AG04450 (cell line): ENCODE data around the gene SMAP1. TPM values are rescaled to one million over a fixed set of nuclear protein-coding genes. Genes with fewer than 3 reads are reported as not detected.

Experiments
- CTCF ChIA-PET: fragments of 300-600, 350-600 bp; formaldehyde crosslinking; extraction: SDS; loops from one replicate; lab custom pipeline; 2022; ENCODE audit warnings: antibody characterized with exemption, inconsistent platforms; lab: Charles Lee
- POLR2A ChIA-PET: fragments of 350-600 bp; formaldehyde crosslinking; extraction: SDS; loops from one replicate; lab custom pipeline; 2021; ENCODE audit warnings: antibody characterized with exemption, inconsistent platforms; lab: Yijun Ruan, JAX
- DNase-seq: peaks from one replicate; pipeline ENCODE4 v3.0.0-alpha.2; 2011; ENCODE audit warnings: low read depth, low spot score
- H3K27ac ChIP-seq: one replicate; pipeline ENCODE4 v1.5.1; 2012; ENCODE audit warnings: low read depth, low read length, control low read depth
- H3K27me3 ChIP-seq: one replicate; pipeline ENCODE4 v1.6.0; 2012; ENCODE audit warnings: low read length; ENCODE audit not compliant: control insufficient read depth, insufficient read depth
- H3K4me3 ChIP-seq: 2 replicates; pipeline ENCODE4 v1.5.1; 2011; ENCODE audit warnings: mild to moderate bottlenecking, low read depth, low read length, control low read depth
- H3K9me3 ChIP-seq: 2 replicates; pipeline ENCODE4 v1.5.1; 2012; ENCODE audit warnings: low read length; ENCODE audit not compliant: control insufficient read depth, insufficient read depth
- CTCF ChIP-seq: IDR thresholded peaks from 2 replicates; pipeline ENCODE4 v1.5.1; 2011; ENCODE audit warnings: low read depth, low read length, control low read depth, inconsistent platforms
- polyA plus RNA-seq: library from polyadenylated mRNA; depleted of rRNA; stranded (reverse); fragments of >200 nt; gene quantifications from 2 replicates; pipeline ENCODE4 v1.2.3, GENCODE V29; 2011

Gene SMAP1
- polyA plus RNA-seq, 1 experiment = 25.0 TPM

GRCh38 chr6:70806086-70806485, 138.4 kb downstream of the SMAP1 start:
- ChIA-PET CTCF (interaction anchor here (0.5 to 1.3 kb wide), 2 partner anchors 78 to 121 kb away, joined by 3 read pairs; no protein-coding TSS in a partner anchor), POLR2A (no interaction called here)
- Histone ChIP-seq H3K27me3 (no peaks in the 10 kb centered on the region), H3K27ac (no peak overlapping the region), H3K9me3 (no peaks in the 10 kb centered on the region), H3K4me3 (no peak overlapping the region)
- DNase-seq = no peak
- no peak for TF ChIP-seq CTCF

- DNase-seq = no peak
- ChIA-PET POLR2A (no interaction called here), CTCF (no interaction called here)
Measured at GRCh38 chr6:70811788-70812187, 144.1 kb downstream of the SMAP1 start.

GRCh38 chr6:70813885-70814284, 146.2 kb downstream of the SMAP1 start:
- no peak for DNase-seq
- Histone ChIP-seq H3K27me3 (no peaks in the 10 kb centered on the region), H3K9me3 (no peaks in the 10 kb centered on the region), H3K27ac (no peak overlapping the region), H3K4me3 (no peak overlapping the region)
- no peak for TF ChIP-seq CTCF
- POLR2A ChIA-PET = no interaction called here
- CTCF ChIA-PET = no interaction called here

More at GRCh38 chr6:70811788-70812187, 144.1 kb downstream of the SMAP1 start:
- no peak for TF ChIP-seq CTCF
- H3K27me3 ChIP-seq = no peaks in the 10 kb centered on the region
- H3K9me3 ChIP-seq = no peaks in the 10 kb centered on the region
- H3K4me3 ChIP-seq = no peak overlapping the region
- no peak overlapping the region for H3K27ac ChIP-seq

GRCh38 chr6:70819646-70820045, 152.0 kb downstream of the SMAP1 start:
- Histone ChIP-seq H3K27me3 (no peaks in the 10 kb centered on the region), H3K27ac (no peak overlapping the region), H3K4me3 (no peak overlapping the region), H3K9me3 (no peaks in the 10 kb centered on the region)
- ChIA-PET CTCF (interaction anchor here (0.6 kb wide), 1 partner anchor 131 kb away, joined by 5 read pairs; no protein-coding TSS in a partner anchor), POLR2A (no interaction called here)
- DNase-seq = no peak
- TF ChIP-seq CTCF = no peak

- no peak overlapping the region for H3K27ac ChIP-seq
- H3K4me3 ChIP-seq = no peak overlapping the region
- ChIA-PET POLR2A (no interaction called here), CTCF (no interaction called here)
- DNase-seq = no peak
- H3K9me3 ChIP-seq = no peaks in the 10 kb centered on the region
- no peaks in the 10 kb centered on the region for H3K27me3 ChIP-seq
- TF ChIP-seq CTCF = no peak
Measured at GRCh38 chr6:70820778-70821177, 153.1 kb downstream of the SMAP1 start.
